Colonic mucosa (tissue), 4 donors: ENCODE results near the gene CYB5D1. TPM values are rescaled to one million over a fixed set of nuclear protein-coding genes. Genes with fewer than 3 reads are reported as not detected.

Source experiments
- DNase-seq: peaks from one replicate; pipeline ENCODE4 v3.0.0-alpha.2; 2020
- H3K27ac ChIP-seq: fragments of 200-600 bp; one replicate; pipeline ENCODE4 v1.8.0; 2021
- H3K27me3 ChIP-seq: fragments of 200-600 bp; one replicate; pipeline ENCODE4 v1.8.0; 2021
- H3K36me3 ChIP-seq: fragments of 200-600 bp; one replicate; pipeline ENCODE4 v1.8.0; 2021
- H3K4me1 ChIP-seq: fragments of 200-600 bp; one replicate; pipeline ENCODE4 v1.8.0; 2021; ENCODE audit warnings: mild to moderate bottlenecking
- H3K4me3 ChIP-seq: fragments of 200-600 bp; one replicate; pipeline ENCODE4 v1.8.0; 2021
- H3K9ac ChIP-seq, 2 donors: one replicate each; pipeline ENCODE4 v1.7.0; 2013; ENCODE audit warnings: control low read depth in 2 of 2, low read depth in 2 of 2, low read length in 2 of 2
- H3K9me3 ChIP-seq: fragments of 200-600 bp; one replicate; pipeline ENCODE4 v1.8.0; 2021
- CTCF ChIP-seq: fragments of 200-600 bp; IDR thresholded peaks from one replicate; pipeline ENCODE4 v1.8.0; 2022; ENCODE audit warnings: antibody characterized with exemption, mild to moderate bottlenecking
- intact Hi-C: fragments of 100-400 bp; cut with DNase I; formaldehyde crosslinking; loops from one replicate; pipeline ENCODE4 v1.14.1; 2022
- total RNA-seq, 2 donors: library from RNA; stranded (reverse); fragmentation: NEBNext Ultra II Directional in 1 of 2; extraction: Animal tissue kit (Norgen Biotek cat#: 25700) in 1 of 2; gene quantifications; one replicate each; pipeline ENCODE4 v1.2.1, GENCODE V29; 2021
- donor health status: healthy.
- donor health status: DM: no; HTN: no; CAD: no.
- donor health status: DM: no; HTN: no; CAD: no.

The CYB5D1 gene
- total RNA-seq, 2 donors from 2014 or later = 9.4 to 18.2 TPM

GRCh38 chr17:7841396-7841914 lies 16.3 kb upstream of the CYB5D1 start:
- Histone ChIP-seq H3K27ac (peak overlapping the region; percentile 93), H3K9me3 (no peaks in the 10 kb centered on the region), H3K9ac (peak overlapping the region; percentile 60 to 97), H3K27me3 (no peaks in the 10 kb centered on the region), H3K4me1 (peaks cover 43% of the 10 kb centered on the region), H3K4me3 (peak overlapping the region; percentile 76), H3K36me3 (peaks cover 5% of the 10 kb centered on the region)
- peak; percentile 76 for DNase-seq
- no peak for TF ChIP-seq CTCF
- intact Hi-C loops = no loop called here

- no peaks in the 10 kb centered on the region for H3K27me3 ChIP-seq
- peaks cover 5% of the 10 kb centered on the region for H3K36me3 ChIP-seq
- TF ChIP-seq CTCF = no peak
- peak overlapping the region; percentile 97 for H3K9ac ChIP-seq
- peak overlapping the region; percentile 76 for H3K4me3 ChIP-seq
- no peaks in the 10 kb centered on the region for H3K9me3 ChIP-seq
- peaks cover 38% of the 10 kb centered on the region for H3K4me1 ChIP-seq
- DNase-seq = peak; percentile 94
- peak overlapping the region; percentile 93 for H3K27ac ChIP-seq
- intact Hi-C loops = no loop called here
Observed at GRCh38 chr17:7841915-7842379, 15.9 kb upstream of the CYB5D1 start.

- peak overlapping the region; percentile 97 for H3K9ac ChIP-seq
- intact Hi-C loops = no loop called here
- H3K4me3 ChIP-seq = peak overlapping the region; percentile 76
- peaks cover 5% of the 10 kb centered on the region for H3K36me3 ChIP-seq
- DNase-seq = peak; percentile 76
- H3K9me3 ChIP-seq = no peaks in the 10 kb centered on the region
- H3K27me3 ChIP-seq = no peaks in the 10 kb centered on the region
- no peak for TF ChIP-seq CTCF
- H3K4me1 ChIP-seq = peaks cover 31% of the 10 kb centered on the region
- peak overlapping the region; percentile 93 for H3K27ac ChIP-seq
Observed at GRCh38 chr17:7842380-7843256, 15.2 kb upstream of the CYB5D1 start.

DNA sequence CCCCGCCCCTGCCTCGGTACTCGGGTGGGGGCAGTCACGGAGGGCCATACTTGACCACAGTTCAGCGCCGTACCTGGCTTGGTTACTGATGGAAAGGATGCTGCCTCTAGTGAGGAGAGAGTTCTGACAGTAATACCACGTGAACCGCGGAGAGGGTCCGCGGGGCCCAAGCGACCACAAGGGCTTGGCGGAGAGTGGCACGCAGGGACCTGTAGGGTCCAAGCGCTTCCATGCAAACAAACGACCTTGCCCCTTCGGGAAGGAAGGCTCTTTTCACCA lies 14.6 kb upstream of the CYB5D1 start:
- Histone ChIP-seq H3K27me3 (no peaks in the 10 kb centered on the region), H3K36me3 (peaks cover 5% of the 10 kb centered on the region), H3K9ac (peak overlapping the region; percentile 97), H3K4me3 (peak overlapping the region; percentile 76), H3K4me1 (peaks cover 29% of the 10 kb centered on the region), H3K27ac (peak overlapping the region; percentile 93), H3K9me3 (no peaks in the 10 kb centered on the region)
- TF ChIP-seq CTCF = no peak
- DNase-seq = no peak
- intact Hi-C loops = no loop called here

DNA sequence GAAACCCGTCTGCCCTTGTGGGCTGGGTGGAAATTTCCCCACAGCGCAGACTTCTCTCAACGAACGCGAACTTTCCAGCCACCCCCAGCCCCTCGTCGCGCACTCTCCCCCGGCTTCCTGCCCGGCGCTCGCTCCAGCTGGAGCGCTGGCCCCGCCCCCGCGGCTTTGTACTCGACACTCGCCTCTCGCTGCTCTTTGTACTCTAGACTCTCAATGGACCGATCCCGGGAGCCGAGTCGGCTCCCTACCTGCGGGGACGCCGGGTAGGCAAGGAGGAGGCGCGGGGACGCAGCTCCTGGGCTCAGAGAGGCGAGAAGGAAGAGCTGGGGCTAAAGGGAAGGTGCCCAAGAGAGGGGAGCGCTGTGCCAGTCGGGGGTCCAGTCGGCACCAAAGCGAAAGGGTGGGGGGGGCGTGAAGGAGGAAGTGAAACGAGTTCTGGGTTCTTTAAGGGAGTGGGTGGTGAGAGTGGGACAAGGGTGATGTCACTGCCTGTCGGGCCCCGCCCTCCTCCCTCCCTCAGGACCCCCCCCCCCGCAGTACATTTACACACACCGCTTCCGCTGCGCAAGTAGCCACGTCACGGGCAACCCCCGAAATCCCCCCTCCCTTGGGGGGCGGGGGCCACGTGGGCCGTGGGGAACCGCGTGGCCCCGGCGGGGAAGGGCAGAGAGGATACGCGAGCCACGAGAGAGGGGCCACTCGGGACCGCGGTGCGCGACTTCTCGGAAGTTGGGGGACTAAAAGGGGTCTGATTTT lies 14.1 kb upstream of the CYB5D1 start:
- no peaks in the 10 kb centered on the region for H3K9me3 ChIP-seq
- H3K27ac ChIP-seq = peak overlapping the region; percentile 93
- intact Hi-C loops = no loop called here
- H3K4me3 ChIP-seq = peak overlapping the region; percentile 76
- peak; percentile 91 for DNase-seq
- no peak for TF ChIP-seq CTCF
- H3K27me3 ChIP-seq = no peaks in the 10 kb centered on the region
- H3K36me3 ChIP-seq = peaks cover 5% of the 10 kb centered on the region
- H3K9ac ChIP-seq = peak overlapping the region; percentile 97
- H3K4me1 ChIP-seq = peaks cover 26% of the 10 kb centered on the region
